ENCODE results near the gene ZNF536. TPM values are rescaled to one million over a fixed set of nuclear protein-coding genes. Genes with fewer than 3 reads are reported as not detected.
"Not testable (repeated sequence)": the region's sequence is repeated elsewhere in the genome, so short reads cannot be mapped to it uniquely, and the experiment has no call there.

Gene ZNF536
- total RNA-seq, 1 experiment from 2014 or later, result 0.35 TPM

GRCh38 chr19:30464162-30464561 is 92.0 kb downstream of the ZNF536 start:
- ATAC-seq (no peak), DNase-seq (ENCODE audit: low spot score) (no peak)
- no peak for TF ChIP-seq ATF1 (CRISPR knock-in tag; IDR thresholded peaks at IDR 0.05)
- no peak for TF ChIP-seq FOXJ3 (CRISPR knock-in tag; IDR thresholded peaks at IDR 0.05; ENCODE audit: borderline replicate concordance)
- no peak for TF ChIP-seq USF1 (CRISPR knock-in tag; IDR thresholded peaks at IDR 0.05)
- TF ChIP-seq TCF7 (CRISPR knock-in tag; IDR thresholded peaks at IDR 0.05; ENCODE audit: low read depth), result no peak
- TF ChIP-seq MYBL2 (CRISPR knock-in tag; IDR thresholded peaks at IDR 0.05), result no peak
- no peak for TF ChIP-seq NR1H2 (CRISPR knock-in tag; IDR thresholded peaks at IDR 0.05)
- no peak for TF ChIP-seq SP1 (CRISPR knock-in tag; conservative IDR thresholded peaks at IDR 0.05)
- TF ChIP-seq, protein P1, sequence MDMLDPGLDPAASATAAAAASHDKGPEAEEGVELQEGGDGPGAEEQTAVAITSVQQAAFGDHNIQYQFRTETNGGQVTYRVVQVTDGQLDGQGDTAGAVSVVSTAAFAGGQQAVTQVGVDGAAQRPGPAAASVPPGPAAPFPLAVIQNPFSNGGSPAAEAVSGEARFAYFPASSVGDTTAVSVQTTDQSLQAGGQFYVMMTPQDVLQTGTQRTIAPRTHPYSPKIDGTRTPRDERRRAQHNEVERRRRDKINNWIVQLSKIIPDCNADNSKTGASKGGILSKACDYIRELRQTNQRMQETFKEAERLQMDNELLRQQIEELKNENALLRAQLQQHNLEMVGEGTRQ (CRISPR knock-in tag; IDR thresholded peaks at IDR 0.05), result no peak
- no peak overlapping the region for H3K27ac Mint-ChIP-seq
- H3K4me3 Mint-ChIP-seq, result no peak overlapping the region
- H3K36me3 Mint-ChIP-seq, result no peaks in the 10 kb centered on the region
- ChIA-PET POLR2A (no interaction called here), CTCF (no interaction called here)
- H3K9me3 Mint-ChIP-seq, result peaks cover 5% of the 10 kb centered on the region; the same call in 1 of the 2 replicates
- no peaks in the 10 kb centered on the region; the same call in 1 of the 2 replicates for H3K27me3 Mint-ChIP-seq (ENCODE audit: low read depth)
- 0 out of 2 replicates have a peak, but pooled peaks cover 4% of the 10 kb centered on the region for H3K4me1 Mint-ChIP-seq

DNA sequence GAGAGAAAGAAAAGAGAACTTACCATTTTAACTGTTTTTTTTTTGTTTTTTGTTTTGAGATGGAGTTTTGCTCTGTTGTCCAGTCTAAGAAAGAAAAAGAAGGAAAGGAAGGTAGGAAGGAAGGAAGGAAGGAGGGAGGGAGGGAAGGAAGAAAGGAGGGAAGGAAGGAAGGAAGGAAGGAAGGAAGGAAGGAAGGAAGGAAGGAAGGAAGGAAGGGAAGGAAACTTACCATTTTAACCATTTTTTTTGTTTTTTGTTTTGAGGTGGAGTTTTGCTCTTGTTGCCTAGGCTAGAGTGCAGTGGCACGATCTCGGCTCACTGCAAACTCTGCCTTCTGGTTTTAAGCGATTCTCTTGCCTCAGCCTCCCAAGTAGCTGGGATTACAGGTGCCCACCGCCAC is 94.4 kb downstream of the ZNF536 start:
- H3K4me1 Mint-ChIP-seq; H3K36me3 Mint-ChIP-seq; CTCF ChIA-PET; POLR2A ChIA-PET; ATAC-seq; H3K27me3 Mint-ChIP-seq (ENCODE audit: low read depth); H3K9me3 Mint-ChIP-seq; DNase-seq (ENCODE audit: low spot score); H3K4me3 Mint-ChIP-seq; H3K27ac Mint-ChIP-seq: not testable (repeated sequence)

DNA sequence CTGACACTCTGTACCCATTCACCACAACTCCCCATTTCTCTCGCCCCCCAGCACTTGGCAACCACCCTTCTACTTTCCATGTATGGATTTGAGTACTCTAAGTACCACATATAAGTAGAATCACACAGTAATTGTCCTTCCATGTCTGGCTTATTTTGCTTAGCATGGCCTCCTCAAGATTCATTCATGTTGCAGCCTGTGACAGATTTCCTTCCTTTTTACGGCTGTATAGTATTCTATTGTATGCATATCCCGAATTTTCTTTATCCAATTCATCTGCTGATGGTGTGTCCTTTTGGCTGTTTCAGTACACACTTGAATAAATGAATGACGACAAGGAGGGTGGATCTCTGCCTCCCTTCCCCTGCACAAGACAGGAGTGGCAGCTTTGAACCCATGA is 95.1 kb downstream of the ZNF536 start:
- Mint-ChIP-seq H3K27ac (no peak overlapping the region), H3K9me3 (peaks cover 5% of the 10 kb centered on the region; the same call in 1 of the 2 replicates), H3K4me3 (no peak overlapping the region), H3K4me1 (no peaks in the 10 kb centered on the region), H3K27me3 (ENCODE audit: low read depth) (no peaks in the 10 kb centered on the region; the same call in 1 of the 2 replicates), H3K36me3 (no peaks in the 10 kb centered on the region)
- ChIA-PET CTCF (no interaction called here), POLR2A (no interaction called here)
- no peak for ATAC-seq
- DNase-seq (ENCODE audit: low spot score), result no peak
- TF ChIP-seq CREM (CRISPR knock-in tag; IDR thresholded peaks at IDR 0.05), result no peak
- TF ChIP-seq, protein P1 (CRISPR knock-in tag; IDR thresholded peaks at IDR 0.05), result no peak
- no peak for TF ChIP-seq ZNF281 (CRISPR knock-in tag; IDR thresholded peaks at IDR 0.05)
- TF ChIP-seq ZNF512 (CRISPR knock-in tag; IDR thresholded peaks at IDR 0.05; ENCODE audit: borderline replicate concordance), result no peak

DNA sequence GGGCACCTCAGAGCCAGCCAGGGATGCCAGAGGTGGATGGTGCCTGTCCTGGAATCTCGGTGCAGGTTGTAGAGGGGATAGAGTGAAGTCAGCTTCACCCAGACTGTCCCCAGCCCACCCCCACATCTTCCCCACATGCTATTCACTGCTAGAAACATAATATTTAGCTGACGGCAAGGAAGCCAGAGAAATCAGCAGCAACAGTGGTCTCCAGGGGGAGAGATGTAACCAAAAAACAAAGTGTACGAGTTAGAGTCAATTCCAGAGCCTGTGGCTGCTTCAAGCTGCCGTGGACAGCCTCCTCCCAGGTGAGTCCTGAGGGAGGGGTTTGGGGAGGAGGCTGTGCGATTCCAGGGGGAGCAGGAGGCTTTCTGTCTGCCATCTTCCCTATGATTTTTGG is 97.6 kb downstream of the ZNF536 start:
- TF ChIP-seq, protein P2, sequence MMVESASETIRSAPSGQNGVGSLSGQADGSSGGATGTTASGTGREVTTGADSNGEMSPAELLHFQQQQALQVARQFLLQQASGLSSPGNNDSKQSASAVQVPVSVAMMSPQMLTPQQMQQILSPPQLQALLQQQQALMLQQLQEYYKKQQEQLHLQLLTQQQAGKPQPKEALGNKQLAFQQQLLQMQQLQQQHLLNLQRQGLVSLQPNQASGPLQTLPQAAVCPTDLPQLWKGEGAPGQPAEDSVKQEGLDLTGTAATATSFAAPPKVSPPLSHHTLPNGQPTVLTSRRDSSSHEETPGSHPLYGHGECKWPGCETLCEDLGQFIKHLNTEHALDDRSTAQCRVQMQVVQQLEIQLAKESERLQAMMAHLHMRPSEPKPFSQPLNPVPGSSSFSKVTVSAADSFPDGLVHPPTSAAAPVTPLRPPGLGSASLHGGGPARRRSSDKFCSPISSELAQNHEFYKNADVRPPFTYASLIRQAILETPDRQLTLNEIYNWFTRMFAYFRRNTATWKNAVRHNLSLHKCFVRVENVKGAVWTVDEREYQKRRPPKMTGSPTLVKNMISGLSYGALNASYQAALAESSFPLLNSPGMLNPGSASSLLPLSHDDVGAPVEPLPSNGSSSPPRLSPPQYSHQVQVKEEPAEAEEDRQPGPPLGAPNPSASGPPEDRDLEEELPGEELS (CRISPR knock-in tag; IDR thresholded peaks at IDR 0.05), result no peak
- TF ChIP-seq, protein P3, sequence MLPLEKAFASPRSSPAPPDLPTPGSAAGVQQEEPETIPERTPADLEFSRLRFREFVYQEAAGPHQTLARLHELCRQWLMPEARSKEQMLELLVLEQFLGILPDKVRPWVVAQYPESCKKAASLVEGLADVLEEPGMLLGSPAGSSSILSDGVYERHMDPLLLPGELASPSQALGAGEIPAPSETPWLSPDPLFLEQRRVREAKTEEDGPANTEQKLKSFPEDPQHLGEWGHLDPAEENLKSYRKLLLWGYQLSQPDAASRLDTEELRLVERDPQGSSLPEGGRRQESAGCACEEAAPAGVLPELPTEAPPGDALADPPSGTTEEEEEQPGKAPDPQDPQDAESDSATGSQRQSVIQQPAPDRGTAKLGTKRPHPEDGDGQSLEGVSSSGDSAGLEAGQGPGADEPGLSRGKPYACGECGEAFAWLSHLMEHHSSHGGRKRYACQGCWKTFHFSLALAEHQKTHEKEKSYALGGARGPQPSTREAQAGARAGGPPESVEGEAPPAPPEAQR (CRISPR knock-in tag; IDR thresholded peaks at IDR 0.05), result no peak
- ATAC-seq (no peak), DNase-seq (ENCODE audit: low spot score) (no peak)
- POLR2A ChIA-PET, result no interaction called here
- no peak overlapping the region for H3K27ac Mint-ChIP-seq
- no peaks in the 10 kb centered on the region; the same call in 1 of the 2 replicates for H3K27me3 Mint-ChIP-seq (ENCODE audit: low read depth)
- no peaks in the 10 kb centered on the region for H3K4me1 Mint-ChIP-seq
- no peaks in the 10 kb centered on the region for H3K36me3 Mint-ChIP-seq
- peaks cover 10% of the 10 kb centered on the region for H3K9me3 Mint-ChIP-seq
- CTCF ChIA-PET, result no interaction called here
- H3K4me3 Mint-ChIP-seq, result no peak overlapping the region
